ENCODE results near the gene SLC2A11. TPM values are rescaled to one million over a fixed set of nuclear protein-coding genes. Genes with fewer than 3 reads are reported as not detected.

Gene SLC2A11
- total RNA-seq, 1 donor from 2014 or later = 52.4 TPM

DNA sequence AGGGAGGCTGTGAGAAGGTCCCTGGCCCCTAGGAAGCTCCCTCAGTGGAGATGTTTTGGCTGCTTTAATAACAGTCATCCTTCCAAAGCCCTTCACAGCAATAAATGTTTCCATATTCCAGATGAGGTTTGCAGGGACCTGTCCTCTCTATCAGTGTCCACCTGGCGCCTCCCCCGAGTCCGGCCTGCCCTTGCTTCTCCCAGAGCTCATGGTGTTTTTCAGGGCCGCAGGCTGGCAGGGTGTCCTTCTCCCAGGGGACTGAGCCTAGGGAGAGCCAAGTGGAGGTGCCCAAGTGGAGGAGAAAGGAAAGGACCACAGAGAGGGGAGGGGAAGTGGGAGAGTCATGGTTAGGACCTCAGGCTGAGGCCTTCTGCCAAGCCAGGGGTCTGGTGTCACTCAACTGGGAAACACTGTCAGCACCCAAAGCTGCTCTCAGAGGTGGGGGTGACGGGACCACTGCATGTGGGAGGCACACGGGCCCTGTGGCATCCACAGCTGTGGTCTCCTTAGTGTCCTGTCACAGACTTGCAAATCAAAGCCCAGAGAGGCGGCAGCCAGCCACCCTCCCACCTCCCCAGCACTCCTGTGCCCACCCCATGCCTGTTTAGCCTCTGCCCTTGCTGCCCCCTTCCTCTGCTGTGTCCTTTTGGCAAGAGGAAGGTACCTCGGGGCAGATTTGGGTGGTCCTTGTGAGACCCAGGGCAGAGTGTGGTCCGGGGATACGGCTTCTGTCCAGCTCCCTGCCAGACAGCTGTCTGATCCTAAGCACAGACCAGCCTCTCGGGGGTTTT, 25.3 kb upstream of the SLC2A11 start:
- Mint-ChIP-seq H3K27ac (ENCODE audit: unreplicated experiment) (no peak overlapping the region), H3K36me3 (ENCODE audit: unreplicated experiment) (no peaks in the 10 kb centered on the region), H3K4me1 (ENCODE audit: low read depth, unreplicated experiment) (peaks cover 12% of the 10 kb centered on the region), H3K27me3 (ENCODE audit: unreplicated experiment) (peaks cover 8% of the 10 kb centered on the region), H3K4me3 (ENCODE audit: unreplicated experiment) (no peak overlapping the region), H3K9me3 (ENCODE audit: unreplicated experiment) (peaks cover 9% of the 10 kb centered on the region)
- TF ChIP-seq, protein P1, sequence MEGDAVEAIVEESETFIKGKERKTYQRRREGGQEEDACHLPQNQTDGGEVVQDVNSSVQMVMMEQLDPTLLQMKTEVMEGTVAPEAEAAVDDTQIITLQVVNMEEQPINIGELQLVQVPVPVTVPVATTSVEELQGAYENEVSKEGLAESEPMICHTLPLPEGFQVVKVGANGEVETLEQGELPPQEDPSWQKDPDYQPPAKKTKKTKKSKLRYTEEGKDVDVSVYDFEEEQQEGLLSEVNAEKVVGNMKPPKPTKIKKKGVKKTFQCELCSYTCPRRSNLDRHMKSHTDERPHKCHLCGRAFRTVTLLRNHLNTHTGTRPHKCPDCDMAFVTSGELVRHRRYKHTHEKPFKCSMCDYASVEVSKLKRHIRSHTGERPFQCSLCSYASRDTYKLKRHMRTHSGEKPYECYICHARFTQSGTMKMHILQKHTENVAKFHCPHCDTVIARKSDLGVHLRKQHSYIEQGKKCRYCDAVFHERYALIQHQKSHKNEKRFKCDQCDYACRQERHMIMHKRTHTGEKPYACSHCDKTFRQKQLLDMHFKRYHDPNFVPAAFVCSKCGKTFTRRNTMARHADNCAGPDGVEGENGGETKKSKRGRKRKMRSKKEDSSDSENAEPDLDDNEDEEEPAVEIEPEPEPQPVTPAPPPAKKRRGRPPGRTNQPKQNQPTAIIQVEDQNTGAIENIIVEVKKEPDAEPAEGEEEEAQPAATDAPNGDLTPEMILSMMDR (IDR thresholded peaks at IDR 0.05; ENCODE audit: partially characterized antibody, unreplicated experiment) = no peak
- no peak for DNase-seq

DNA sequence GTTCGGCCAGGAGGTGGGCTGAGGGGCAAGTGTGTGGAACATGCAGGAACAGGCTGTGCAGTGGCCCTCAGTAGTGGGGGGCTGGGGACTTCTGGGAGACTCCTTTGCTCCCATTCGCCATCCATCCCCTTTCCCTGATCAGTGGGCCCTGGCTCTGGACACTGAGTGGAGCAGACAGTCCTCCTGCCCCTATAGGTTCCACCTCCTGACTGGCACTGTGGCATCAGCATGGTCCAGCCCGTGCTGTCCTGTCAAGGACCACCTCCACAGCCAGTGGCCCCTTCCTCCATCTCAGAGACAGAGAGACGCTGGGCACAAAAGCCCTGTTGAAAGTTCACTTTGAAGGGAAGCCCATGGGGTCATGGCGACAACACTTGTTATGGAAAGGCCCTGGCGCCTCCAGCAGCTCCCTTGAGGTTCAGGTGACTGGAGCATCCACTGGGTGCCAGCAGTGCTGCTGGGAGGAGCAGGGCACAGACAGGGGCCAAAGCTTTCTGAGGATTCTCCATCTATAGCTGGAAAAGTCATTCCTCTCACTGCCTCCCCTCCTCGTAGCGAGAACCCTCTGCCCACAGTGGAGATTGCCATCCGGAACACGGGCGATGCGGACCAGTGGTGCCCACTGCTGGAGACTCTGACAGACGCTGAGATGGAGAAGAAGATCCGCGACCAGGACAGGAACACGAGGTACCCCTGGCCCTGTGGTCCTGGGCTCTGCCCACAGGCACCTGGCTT, 24.5 kb upstream of the SLC2A11 start:
- Mint-ChIP-seq H3K4me3 (ENCODE audit: unreplicated experiment) (no peak overlapping the region), H3K36me3 (ENCODE audit: unreplicated experiment) (no peaks in the 10 kb centered on the region), H3K4me1 (ENCODE audit: low read depth, unreplicated experiment) (peaks cover 16% of the 10 kb centered on the region), H3K9me3 (ENCODE audit: unreplicated experiment) (peaks cover 13% of the 10 kb centered on the region), H3K27ac (ENCODE audit: unreplicated experiment) (no peak overlapping the region), H3K27me3 (ENCODE audit: unreplicated experiment) (peaks cover 11% of the 10 kb centered on the region)
- TF ChIP-seq, protein P1 (IDR thresholded peaks at IDR 0.05; ENCODE audit: partially characterized antibody, unreplicated experiment) = no peak
- no peak for DNase-seq

DNA sequence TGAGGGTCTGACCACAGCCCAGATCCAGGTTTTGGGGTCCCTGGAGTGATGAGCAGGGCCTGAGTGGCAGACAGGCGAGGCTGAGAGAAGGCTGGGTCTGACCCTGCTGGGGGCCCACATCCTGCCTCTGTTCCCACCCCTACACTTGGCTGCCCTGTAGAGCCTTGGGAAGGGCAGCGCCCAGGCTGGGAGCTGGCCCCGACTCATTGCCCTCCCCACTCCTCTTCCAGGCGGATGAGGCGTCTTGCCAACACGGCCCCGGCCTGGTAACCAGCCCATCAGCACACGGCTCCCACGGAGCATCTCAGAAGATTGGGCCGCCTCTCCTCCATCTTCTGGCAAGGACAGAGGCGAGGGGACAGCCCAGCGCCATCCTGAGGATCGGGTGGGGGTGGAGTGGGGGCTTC, 23.8 kb upstream of the SLC2A11 start:
- DNase-seq = no peak
- H3K9me3 Mint-ChIP-seq (ENCODE audit: unreplicated experiment) = peaks cover 16% of the 10 kb centered on the region
- H3K27me3 Mint-ChIP-seq (ENCODE audit: unreplicated experiment) = peaks cover 12% of the 10 kb centered on the region
- TF ChIP-seq, protein P1 (IDR thresholded peaks at IDR 0.05; ENCODE audit: partially characterized antibody, unreplicated experiment) = no peak
- no peak overlapping the region for H3K27ac Mint-ChIP-seq (ENCODE audit: unreplicated experiment)
- H3K4me1 Mint-ChIP-seq (ENCODE audit: low read depth, unreplicated experiment) = peaks cover 18% of the 10 kb centered on the region
- H3K4me3 Mint-ChIP-seq (ENCODE audit: unreplicated experiment) = no peak overlapping the region
- no peaks in the 10 kb centered on the region for H3K36me3 Mint-ChIP-seq (ENCODE audit: unreplicated experiment)

DNA sequence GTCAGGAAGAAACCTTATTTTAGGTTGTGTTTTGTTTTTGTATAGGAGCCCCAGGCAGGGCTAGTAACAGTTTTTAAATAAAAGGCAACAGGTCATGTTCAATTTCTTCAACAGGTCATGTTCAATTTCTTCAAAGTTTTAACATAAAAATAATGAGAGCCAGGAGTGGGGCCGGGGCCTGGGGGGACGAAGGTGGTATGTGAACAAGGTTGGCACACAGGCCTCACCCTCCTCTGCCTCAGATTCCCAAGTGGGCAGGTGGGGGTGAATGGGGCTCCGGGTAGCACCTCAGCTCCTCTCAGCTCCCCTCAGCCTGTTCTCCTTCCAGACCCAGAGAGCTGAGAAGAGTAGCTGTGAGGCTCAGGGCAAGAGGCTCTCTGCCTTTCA, 23.3 kb upstream of the SLC2A11 start:
- no peak for DNase-seq
- H3K4me1 Mint-ChIP-seq (ENCODE audit: low read depth, unreplicated experiment) = peaks cover 19% of the 10 kb centered on the region
- peak overlapping the region; percentile 43 for H3K27ac Mint-ChIP-seq (ENCODE audit: unreplicated experiment)
- no peaks in the 10 kb centered on the region for H3K36me3 Mint-ChIP-seq (ENCODE audit: unreplicated experiment)
- H3K9me3 Mint-ChIP-seq (ENCODE audit: unreplicated experiment) = peaks cover 18% of the 10 kb centered on the region
- no peak overlapping the region for H3K4me3 Mint-ChIP-seq (ENCODE audit: unreplicated experiment)
- H3K27me3 Mint-ChIP-seq (ENCODE audit: unreplicated experiment) = peaks cover 15% of the 10 kb centered on the region
- TF ChIP-seq, protein P1 (IDR thresholded peaks at IDR 0.05; ENCODE audit: partially characterized antibody, unreplicated experiment) = no peak

Data from glutamatergic neuron (in vitro differentiated cells).